HL-60 (cell line): ENCODE data around the gene TMEM255B.

Experiments used
- CTCF ChIP-seq: IDR thresholded peaks from one replicate; pipeline ENCODE4 v1.5.1; 2011; ENCODE audit warnings: low read length, control low read depth, inconsistent platforms; ENCODE audit not compliant: insufficient read depth
- POLR2AphosphoS5 ChIP-seq: IDR thresholded peaks from 2 replicates; pipeline ENCODE4 v1.6.1; 2012; ENCODE audit warnings: low read depth
- TF ChIP-seq, protein P1 (sequence below): IDR thresholded peaks from 2 replicates; pipeline ENCODE4 v1.6.1; 2012; ENCODE audit warnings: low read depth; ENCODE audit not compliant: insufficient replicate concordance

DNA sequence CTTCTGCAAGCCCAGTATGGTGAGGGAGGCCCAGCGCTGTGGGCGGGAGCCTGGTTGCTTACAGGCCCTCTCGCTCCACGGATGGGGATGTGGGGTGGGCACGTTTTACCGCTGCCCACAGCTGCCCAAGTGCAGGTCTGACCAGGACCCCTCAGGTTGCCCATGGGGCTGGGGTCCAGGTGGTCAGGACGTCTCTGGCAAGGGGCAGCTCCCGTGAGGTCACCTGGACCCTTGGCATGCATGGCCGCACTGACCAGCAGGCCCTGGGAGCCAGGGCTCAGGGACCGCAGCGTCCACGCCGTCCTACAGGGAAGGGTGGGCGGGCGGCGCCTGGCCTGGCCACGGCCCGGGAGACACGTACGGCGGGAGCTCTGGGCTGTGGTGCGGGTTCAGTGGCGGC, 72.0 kb downstream of the TMEM255B start:
- TF ChIP-seq CTCF (no peak), POLR2AphosphoS5 (no peak)
- TF ChIP-seq, protein P1, sequence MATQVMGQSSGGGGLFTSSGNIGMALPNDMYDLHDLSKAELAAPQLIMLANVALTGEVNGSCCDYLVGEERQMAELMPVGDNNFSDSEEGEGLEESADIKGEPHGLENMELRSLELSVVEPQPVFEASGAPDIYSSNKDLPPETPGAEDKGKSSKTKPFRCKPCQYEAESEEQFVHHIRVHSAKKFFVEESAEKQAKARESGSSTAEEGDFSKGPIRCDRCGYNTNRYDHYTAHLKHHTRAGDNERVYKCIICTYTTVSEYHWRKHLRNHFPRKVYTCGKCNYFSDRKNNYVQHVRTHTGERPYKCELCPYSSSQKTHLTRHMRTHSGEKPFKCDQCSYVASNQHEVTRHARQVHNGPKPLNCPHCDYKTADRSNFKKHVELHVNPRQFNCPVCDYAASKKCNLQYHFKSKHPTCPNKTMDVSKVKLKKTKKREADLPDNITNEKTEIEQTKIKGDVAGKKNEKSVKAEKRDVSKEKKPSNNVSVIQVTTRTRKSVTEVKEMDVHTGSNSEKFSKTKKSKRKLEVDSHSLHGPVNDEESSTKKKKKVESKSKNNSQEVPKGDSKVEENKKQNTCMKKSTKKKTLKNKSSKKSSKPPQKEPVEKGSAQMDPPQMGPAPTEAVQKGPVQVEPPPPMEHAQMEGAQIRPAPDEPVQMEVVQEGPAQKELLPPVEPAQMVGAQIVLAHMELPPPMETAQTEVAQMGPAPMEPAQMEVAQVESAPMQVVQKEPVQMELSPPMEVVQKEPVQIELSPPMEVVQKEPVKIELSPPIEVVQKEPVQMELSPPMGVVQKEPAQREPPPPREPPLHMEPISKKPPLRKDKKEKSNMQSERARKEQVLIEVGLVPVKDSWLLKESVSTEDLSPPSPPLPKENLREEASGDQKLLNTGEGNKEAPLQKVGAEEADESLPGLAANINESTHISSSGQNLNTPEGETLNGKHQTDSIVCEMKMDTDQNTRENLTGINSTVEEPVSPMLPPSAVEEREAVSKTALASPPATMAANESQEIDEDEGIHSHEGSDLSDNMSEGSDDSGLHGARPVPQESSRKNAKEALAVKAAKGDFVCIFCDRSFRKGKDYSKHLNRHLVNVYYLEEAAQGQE: no peak
